HCT116 (cell line): ENCODE measurements around the gene UBE2D2. TPM values are rescaled to one million over a fixed set of nuclear protein-coding genes. Genes with fewer than 3 reads are reported as not detected.
"Not testable (repeated sequence)": the region's sequence is repeated elsewhere in the genome, so short reads cannot be mapped to it uniquely, and the experiment has no call there.

ENCODE experiments used
- ATAC-seq: fragments of 200-7000 bp; cut with Tn5 transposase; 2 replicates; pipeline ENCODE4 v1.9.1; 2020; ENCODE audit warnings: mild to moderate bottlenecking, moderate library complexity
- BruUV-seq: library from RNA; stranded (reverse); fragments of 400-500 nt; replicated peaks from 2 replicates; lab custom pipeline; 2021; lab: Mats Ljungman, UMichigan
- CTCF ChIA-PET: fragments of 300-600 bp; sonication (Branson Sonifier 250); formaldehyde crosslinking; loops from one replicate; lab custom pipeline; 2021; ENCODE audit warnings: antibody characterized with exemption; lab: Charles Lee
- POLR2A ChIA-PET: fragments of 300-600, 350-600 bp; sonication (Branson Sonifier 250); formaldehyde crosslinking; loops from one replicate; lab custom pipeline; 2021; ENCODE audit warnings: antibody characterized with exemption; lab: Charles Lee
- RAD21 ChIA-PET, 2 experiments: fragments of 300-600 bp; sonication (Branson Sonifier 250); formaldehyde crosslinking; loops; one replicate each; lab custom pipeline; 2023; ENCODE audit warnings: low total read pairs in 2 of 2; ENCODE audit not compliant: uncharacterized antibody in 2 of 2, unreplicated experiment in 2 of 2, low non-redundant PET in 1 of 2; lab: Charles Lee
- DNase-seq: peaks from one replicate; pipeline ENCODE4 v3.0.0-alpha.2; 2010; ENCODE audit warnings: low read depth, low spot score
- H2AFZ ChIP-seq: fragments of 200-600 bp; shearing (Covaris generic), sonication (generic); 2 replicates; pipeline ENCODE4 v1.6.1; 2017; ENCODE audit warnings: low read depth, mixed run types, mixed read lengths, antibody characterized with exemption, low read length; ENCODE audit not compliant: poor library complexity, severe bottlenecking
- H3K27ac ChIP-seq: 2 replicates; pipeline ENCODE4 v1.5.1; 2012; ENCODE audit warnings: low read depth, low read length
- H3K27me3 ChIP-seq: fragments of 200-600 bp; sonication (generic); 2 replicates; pipeline ENCODE4 v1.6.1; 2016; ENCODE audit warnings: mixed run types, low read length, mixed read lengths; ENCODE audit not compliant: insufficient read depth
- H3K36me3 ChIP-seq, 2 experiments: fragments of 200-500 bp in 1 of 2; fragments of 200-600 bp in 1 of 2; sonication (Bioruptor generic) in 1 of 2; sonication (generic) in 1 of 2; 2 replicates each; pipeline versions ENCODE4 v1.5.1 to v1.6.1; 2014 to 2016; ENCODE audit warnings: low read length in 2 of 2, inconsistent platforms in 1 of 2, mixed read lengths in 1 of 2, mixed run types in 1 of 2; ENCODE audit not compliant: insufficient read depth in 2 of 2, control insufficient read depth in 1 of 2
- H3K4me1 ChIP-seq, 2 experiments: fragments of 200-600 bp in 1 of 2; sonication (generic) in 1 of 2; 2 replicates each; pipeline versions ENCODE4 v1.5.1 to v1.6.1; 2012 to 2017; ENCODE audit warnings: low read length in 2 of 2, inconsistent platforms in 1 of 2, mild to moderate bottlenecking in 1 of 2, mixed read lengths in 1 of 2, mixed run types in 1 of 2, moderate library complexity in 1 of 2; ENCODE audit not compliant: insufficient read depth in 2 of 2, control insufficient read depth in 1 of 2
- H3K4me2 ChIP-seq: fragments of 200-600 bp; sonication (generic); 2 replicates; pipeline ENCODE4 v1.6.1; 2017; ENCODE audit warnings: mixed run types, low read length, mixed read lengths
- H3K4me3 ChIP-seq, 2 experiments: fragments of 200-600 bp in 1 of 2; sonication (generic) in 1 of 2; replicated peaks in 1 of 2; 2 replicates each; pipeline ENCODE4 v1.5.1; 2011 to 2016; ENCODE audit warnings: low read length in 2 of 2, control low read depth in 1 of 2, low read depth in 1 of 2, mild to moderate bottlenecking in 1 of 2, mixed read lengths in 1 of 2, mixed run types in 1 of 2
- H3K79me2 ChIP-seq: fragments of 200-600 bp; sonication (generic); 2 replicates; pipeline ENCODE4 v1.6.1; 2017; ENCODE audit warnings: mild to moderate bottlenecking, mixed run types, low read length, moderate library complexity, mixed read lengths; ENCODE audit not compliant: insufficient read depth
- H3K9ac ChIP-seq: fragments of 200-600 bp; sonication (generic); 2 replicates; pipeline ENCODE4 v1.6.1; 2016; ENCODE audit warnings: low read length, mixed read lengths
- H3K9me2 ChIP-seq: fragments of 200-600 bp; sonication (generic), shearing (Covaris generic); 2 replicates; pipeline ENCODE4 v1.6.1; 2017; ENCODE audit warnings: mixed run types, mild to moderate bottlenecking, moderate library complexity; ENCODE audit not compliant: insufficient read depth
- H3K9me3 ChIP-seq, 2 experiments: fragments of 200-500 bp in 1 of 2; fragments of 200-600 bp in 1 of 2; sonication (Bioruptor generic) in 1 of 2; sonication (generic) in 1 of 2; 2 replicates each; pipeline ENCODE4 v1.6.1; 2014 to 2017; ENCODE audit warnings: low read length in 2 of 2, mixed read lengths in 2 of 2, inconsistent platforms in 1 of 2, low read depth in 1 of 2, mild to moderate bottlenecking in 1 of 2, mixed run types in 1 of 2, moderate library complexity in 1 of 2; ENCODE audit not compliant: control insufficient read depth in 1 of 2, insufficient read depth in 1 of 2
- H4K20me1 ChIP-seq: fragments of 200-600 bp; sonication (generic), shearing (Covaris generic); 2 replicates; pipeline ENCODE4 v1.6.1; 2017; ENCODE audit warnings: mixed run types, mild to moderate bottlenecking, moderate library complexity; ENCODE audit not compliant: insufficient read depth
- EZH2 ChIP-seq: fragments of 200-600 bp; sonication (generic); IDR thresholded peaks from 2 replicates; pipeline ENCODE4 v1.6.1; 2017; ENCODE audit warnings: antibody characterized with exemption, mixed run types
- EZH2phosphoT487 ChIP-seq: fragments of 200-600 bp; IDR thresholded peaks from 2 replicates; pipeline ENCODE4 v1.6.1; 2018; ENCODE audit warnings: antibody characterized with exemption, borderline replicate concordance
- ZFX ChIP-seq: fragments of 450-650 bp; IDR thresholded peaks from 2 replicates; pipeline ENCODE4 v1.6.1; 2017
- intact Hi-C: fragments of 100-400 bp; cut with micrococcal nuclease; formaldehyde crosslinking; loops from 2 replicates; pipeline ENCODE4 v1.10.0; 2022
- total RNA-seq: library from RNA; stranded (reverse); gene quantifications from one replicate; pipeline ENCODE4 v1.2.1, GENCODE V29; 2021; ENCODE audit not compliant: unreplicated experiment
- TF ChIP-seq, protein P1 (sequence below), 3 experiments: fragments of 200-600 bp in 1 of 3; sonication (generic) in 1 of 3; IDR thresholded peaks in 2 of 3; conservative IDR thresholded peaks in 1 of 3; 2 replicates each; pipeline ENCODE4 v1.5.1; 2012 to 2017; ENCODE audit warnings: low read depth in 2 of 3, low read length in 2 of 3, antibody characterized with exemption in 1 of 3, borderline replicate concordance in 1 of 3, control low read depth in 1 of 3, mild to moderate bottlenecking in 1 of 3, mixed read lengths in 1 of 3, mixed run types in 1 of 3, moderate library complexity in 1 of 3; ENCODE audit not compliant: insufficient read depth in 1 of 3

UBE2D2 gene
- total RNA-seq, 1 experiment from 2014 or later, result 140 TPM

DNA sequence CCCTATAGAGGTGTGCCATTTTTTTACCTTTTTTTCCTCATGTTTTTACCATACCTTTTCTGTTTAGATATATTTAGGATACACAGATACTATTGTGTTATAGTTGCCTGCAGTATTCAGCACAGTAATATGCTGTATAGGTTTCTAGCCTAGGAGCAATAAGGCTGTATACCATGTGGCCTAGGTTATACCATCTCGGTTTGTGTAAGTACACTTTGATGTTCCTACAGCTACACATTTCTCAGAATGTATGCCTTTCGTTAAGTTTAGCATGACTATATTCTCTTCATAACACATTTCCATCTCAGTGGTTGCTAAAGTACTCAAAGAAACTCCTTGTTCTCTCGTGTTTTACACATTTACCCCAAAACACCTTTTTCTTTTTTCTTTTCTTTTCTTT lies 23.0 kb downstream of the UBE2D2 start:
- Histone ChIP-seq H3K27ac (no peak overlapping the region), H3K36me3 (peaks cover 3% of the 10 kb centered on the region in 2 experiments; a peak in 1 of 4 replicates), H3K27me3 (no peaks in the 10 kb centered on the region), H3K79me2 (peaks cover 98% of the 10 kb centered on the region), H4K20me1 (no peaks in the 10 kb centered on the region; the same call in 1 of the 2 replicates), H3K9me2 (no peaks in the 10 kb centered on the region), H3K9me3 (no peaks in the 10 kb centered on the region), H3K9ac (no peak overlapping the region), H3K4me3 (no peak overlapping the region), H2AFZ (no peak overlapping the region), H3K4me1 (peaks cover 8 to 30% of the 10 kb centered on the region in 2 experiments; a peak in 3 of 4 replicates), H3K4me2 (no peak overlapping the region)
- no TSS peak for BruUV-seq
- no peak for TF ChIP-seq ZFX
- TF ChIP-seq, protein P1, sequence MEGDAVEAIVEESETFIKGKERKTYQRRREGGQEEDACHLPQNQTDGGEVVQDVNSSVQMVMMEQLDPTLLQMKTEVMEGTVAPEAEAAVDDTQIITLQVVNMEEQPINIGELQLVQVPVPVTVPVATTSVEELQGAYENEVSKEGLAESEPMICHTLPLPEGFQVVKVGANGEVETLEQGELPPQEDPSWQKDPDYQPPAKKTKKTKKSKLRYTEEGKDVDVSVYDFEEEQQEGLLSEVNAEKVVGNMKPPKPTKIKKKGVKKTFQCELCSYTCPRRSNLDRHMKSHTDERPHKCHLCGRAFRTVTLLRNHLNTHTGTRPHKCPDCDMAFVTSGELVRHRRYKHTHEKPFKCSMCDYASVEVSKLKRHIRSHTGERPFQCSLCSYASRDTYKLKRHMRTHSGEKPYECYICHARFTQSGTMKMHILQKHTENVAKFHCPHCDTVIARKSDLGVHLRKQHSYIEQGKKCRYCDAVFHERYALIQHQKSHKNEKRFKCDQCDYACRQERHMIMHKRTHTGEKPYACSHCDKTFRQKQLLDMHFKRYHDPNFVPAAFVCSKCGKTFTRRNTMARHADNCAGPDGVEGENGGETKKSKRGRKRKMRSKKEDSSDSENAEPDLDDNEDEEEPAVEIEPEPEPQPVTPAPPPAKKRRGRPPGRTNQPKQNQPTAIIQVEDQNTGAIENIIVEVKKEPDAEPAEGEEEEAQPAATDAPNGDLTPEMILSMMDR (IDR thresholded peaks at IDR 0.05 in 2 of 3, conservative IDR thresholded peaks at IDR 0.05 in 1 of 3; ENCODE audit: borderline replicate concordance in 1 of 3, insufficient read depth in 1 of 3, low read depth in 2 of 3, low read length in 2 of 3), result no peak
- no peak for TF ChIP-seq EZH2
- no peak for TF ChIP-seq EZH2phosphoT487
- RAD21 ChIA-PET, result no interaction called here
- ATAC-seq, result no peak
- intact Hi-C loops, result no loop called here
- CTCF ChIA-PET, result no interaction called here
- POLR2A ChIA-PET, result no interaction called here
- no peak for DNase-seq

DNA sequence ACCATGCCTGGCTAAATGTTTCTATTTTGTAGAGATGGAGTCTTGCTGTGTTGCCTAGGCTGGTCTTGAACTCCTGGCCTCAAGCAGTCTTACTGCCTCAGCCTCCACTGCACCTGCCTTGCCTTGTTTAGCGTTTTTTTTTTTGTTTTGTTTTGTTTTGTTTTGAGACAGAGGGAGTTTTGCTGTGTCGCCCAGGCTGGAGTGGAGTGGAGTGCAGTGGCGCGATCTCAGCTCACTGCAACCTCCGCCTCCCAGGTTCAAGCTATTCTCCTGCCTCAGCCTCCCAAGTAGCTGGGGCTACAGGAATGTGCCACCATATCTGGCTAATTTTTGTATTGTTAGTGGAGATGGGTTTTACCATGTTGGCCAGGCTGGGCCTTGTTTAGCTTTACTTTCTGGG lies 27.0 kb downstream of the UBE2D2 start:
- H3K9me2 ChIP-seq, H3K4me2 ChIP-seq, H2AFZ ChIP-seq, H3K9me3 ChIP-seq, H4K20me1 ChIP-seq, H3K36me3 ChIP-seq, DNase-seq, H3K4me3 ChIP-seq, ATAC-seq, BruUV-seq, H3K27me3 ChIP-seq, H3K27ac ChIP-seq, H3K9ac ChIP-seq, intact Hi-C loops: not testable (repeated sequence)
- ChIA-PET RAD21 (interaction anchor here in 1 of 2 experiments (0.7 kb wide), 1 partner anchor 52 kb away, joined by 3 read pairs; no protein-coding TSS in a partner anchor), POLR2A (interaction anchor here (1.0 kb wide), 1 partner anchor 27 kb away, joined by 3 read pairs; the partner anchor contains the start of gene UBE2D2), CTCF (interaction anchor here (0.9 to 2.4 kb wide), 2 partner anchors 13 to 27 kb away, joined by 4 to 5 read pairs; partner anchors contain the start of gene UBE2D2)
- Histone ChIP-seq H3K4me1 (peaks cover 30 to 47% of the 10 kb centered on the region in 2 experiments), H3K79me2 (peaks cover 98% of the 10 kb centered on the region)
